Fibroblast of pulmonary artery (primary cell): ENCODE results near the gene MYNN.

Experiments used
- DNase-seq: peaks from one replicate; pipeline ENCODE4 v3.0.0-alpha.2; 2010; ENCODE audit warnings: low read depth
- H3K4me3 ChIP-seq: replicated peaks from 2 replicates; pipeline ENCODE4 v1.5.1; 2011; ENCODE audit warnings: low read depth, mild to moderate bottlenecking, control low read depth, low read length, moderate library complexity
- TF ChIP-seq, protein P1 (sequence below): IDR thresholded peaks from 2 replicates; pipeline ENCODE4 v1.5.1; 2011; ENCODE audit warnings: mild to moderate bottlenecking, control low read depth, low read length, inconsistent platforms; ENCODE audit errors: missing control alignments

Gene MYNN

DNA sequence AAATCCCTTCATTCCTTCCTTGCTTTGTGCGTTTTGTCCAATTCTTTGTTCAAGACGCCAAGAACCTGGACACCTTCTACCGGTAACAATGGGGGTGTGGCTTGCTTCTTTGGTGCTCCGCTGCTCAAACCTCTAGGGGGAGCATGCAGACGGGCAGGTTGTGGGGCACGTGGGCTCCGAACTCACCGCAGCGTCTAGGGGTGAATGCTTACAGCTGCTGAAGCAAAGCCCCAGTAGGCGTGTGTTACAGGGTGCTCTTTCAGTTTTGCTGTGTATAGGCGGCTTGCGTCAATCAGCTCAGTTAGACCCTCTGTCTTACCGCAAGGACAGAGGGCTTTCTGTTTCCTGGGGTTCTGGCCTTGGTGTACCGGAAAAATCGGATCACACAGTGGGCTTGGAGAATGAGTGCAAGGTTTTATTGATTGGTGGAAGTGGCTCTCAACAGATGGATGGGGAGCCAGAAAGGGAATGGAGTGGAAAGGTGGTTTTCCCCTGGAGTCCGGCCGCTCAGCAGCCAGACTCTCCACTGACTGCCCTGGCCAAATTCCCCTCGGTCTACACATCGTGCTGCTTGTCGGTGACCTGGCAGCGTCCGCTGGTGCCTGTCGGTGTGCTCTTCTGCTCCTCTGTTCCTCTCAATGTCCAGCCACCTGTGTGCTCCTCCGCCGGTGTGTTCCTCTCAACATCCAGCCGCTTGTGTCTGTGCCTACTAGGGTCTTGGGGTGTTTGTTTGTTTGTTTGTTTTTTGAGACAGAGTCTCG, 40.7 kb downstream of the MYNN start:
- peak overlapping the region; percentile 22 for H3K4me3 ChIP-seq
- DNase-seq, result peak; percentile 10
- TF ChIP-seq, protein P1, sequence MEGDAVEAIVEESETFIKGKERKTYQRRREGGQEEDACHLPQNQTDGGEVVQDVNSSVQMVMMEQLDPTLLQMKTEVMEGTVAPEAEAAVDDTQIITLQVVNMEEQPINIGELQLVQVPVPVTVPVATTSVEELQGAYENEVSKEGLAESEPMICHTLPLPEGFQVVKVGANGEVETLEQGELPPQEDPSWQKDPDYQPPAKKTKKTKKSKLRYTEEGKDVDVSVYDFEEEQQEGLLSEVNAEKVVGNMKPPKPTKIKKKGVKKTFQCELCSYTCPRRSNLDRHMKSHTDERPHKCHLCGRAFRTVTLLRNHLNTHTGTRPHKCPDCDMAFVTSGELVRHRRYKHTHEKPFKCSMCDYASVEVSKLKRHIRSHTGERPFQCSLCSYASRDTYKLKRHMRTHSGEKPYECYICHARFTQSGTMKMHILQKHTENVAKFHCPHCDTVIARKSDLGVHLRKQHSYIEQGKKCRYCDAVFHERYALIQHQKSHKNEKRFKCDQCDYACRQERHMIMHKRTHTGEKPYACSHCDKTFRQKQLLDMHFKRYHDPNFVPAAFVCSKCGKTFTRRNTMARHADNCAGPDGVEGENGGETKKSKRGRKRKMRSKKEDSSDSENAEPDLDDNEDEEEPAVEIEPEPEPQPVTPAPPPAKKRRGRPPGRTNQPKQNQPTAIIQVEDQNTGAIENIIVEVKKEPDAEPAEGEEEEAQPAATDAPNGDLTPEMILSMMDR, result peak; percentile 22

DNA sequence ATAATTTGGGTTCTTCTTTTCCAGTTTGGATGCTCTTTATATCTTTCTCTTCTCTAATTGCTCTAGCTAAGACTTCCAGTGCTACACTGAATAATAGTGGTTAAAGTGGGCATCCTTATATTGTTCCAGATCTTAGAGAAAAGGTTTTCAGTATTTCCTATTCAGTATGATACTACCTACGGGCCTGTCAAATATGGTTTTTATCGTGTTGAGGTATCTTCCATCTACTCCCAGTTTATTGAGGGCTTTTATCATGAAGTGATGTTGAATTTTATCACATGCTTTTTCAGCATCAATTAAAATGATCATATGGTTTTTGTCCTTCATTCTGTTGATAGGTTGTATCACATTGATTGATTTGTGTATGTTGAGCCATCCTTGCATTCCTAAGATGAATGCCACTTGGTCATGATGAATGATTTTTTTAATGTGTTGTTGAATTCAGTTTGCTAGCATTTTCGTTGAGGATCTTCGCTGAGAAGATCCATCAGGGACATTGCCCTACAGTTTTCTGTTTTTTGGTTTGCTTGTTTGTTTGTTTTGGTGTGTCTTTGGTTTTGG, 42.5 kb downstream of the MYNN start:
- H3K4me3 ChIP-seq, result no peak overlapping the region
- TF ChIP-seq, protein P1, result no peak
- no peak for DNase-seq

GRCh38 chr3:169818316-169818715, 45.1 kb downstream of the MYNN start:
- H3K4me3 ChIP-seq, result no peak overlapping the region
- DNase-seq, result peak; percentile 53
- TF ChIP-seq, protein P1, result no peak

- DNase-seq, result no peak
- no peak overlapping the region for H3K4me3 ChIP-seq
- TF ChIP-seq, protein P1, result no peak
Observed at GRCh38 chr3:169822091-169822490, 48.9 kb downstream of the MYNN start.

- H3K4me3 ChIP-seq, result no peak overlapping the region
- no peak for DNase-seq
- TF ChIP-seq, protein P1, result no peak
Observed at GRCh38 chr3:169822540-169822939, 49.3 kb downstream of the MYNN start.

GRCh38 chr3:169822983-169823382, 49.8 kb downstream of the MYNN start:
- no peak for DNase-seq
- TF ChIP-seq, protein P1, result no peak
- H3K4me3 ChIP-seq, result no peak overlapping the region

- H3K4me3 ChIP-seq, result no peak overlapping the region
Observed at GRCh38 chr3:169825316-169825715, 52.1 kb downstream of the MYNN start.

More at GRCh38 chr3:169825316-169825715, 52.1 kb downstream of the MYNN start:
- TF ChIP-seq, protein P1, result no peak
- DNase-seq, result no peak
